NCI-H1417 (cell line): Measurements from ENCODE around the gene CSF1.
"Not testable (repeated sequence)": the region's sequence is repeated elsewhere in the genome, so short reads cannot be mapped to it uniquely, and the experiment has no call there.

ENCODE experiments used
- DNase-seq, 3 experiments: peaks; one replicate each; lab custom pipeline; 2025; lab: John Stamatoyannopoulos, UW

CSF1 gene

DNA sequence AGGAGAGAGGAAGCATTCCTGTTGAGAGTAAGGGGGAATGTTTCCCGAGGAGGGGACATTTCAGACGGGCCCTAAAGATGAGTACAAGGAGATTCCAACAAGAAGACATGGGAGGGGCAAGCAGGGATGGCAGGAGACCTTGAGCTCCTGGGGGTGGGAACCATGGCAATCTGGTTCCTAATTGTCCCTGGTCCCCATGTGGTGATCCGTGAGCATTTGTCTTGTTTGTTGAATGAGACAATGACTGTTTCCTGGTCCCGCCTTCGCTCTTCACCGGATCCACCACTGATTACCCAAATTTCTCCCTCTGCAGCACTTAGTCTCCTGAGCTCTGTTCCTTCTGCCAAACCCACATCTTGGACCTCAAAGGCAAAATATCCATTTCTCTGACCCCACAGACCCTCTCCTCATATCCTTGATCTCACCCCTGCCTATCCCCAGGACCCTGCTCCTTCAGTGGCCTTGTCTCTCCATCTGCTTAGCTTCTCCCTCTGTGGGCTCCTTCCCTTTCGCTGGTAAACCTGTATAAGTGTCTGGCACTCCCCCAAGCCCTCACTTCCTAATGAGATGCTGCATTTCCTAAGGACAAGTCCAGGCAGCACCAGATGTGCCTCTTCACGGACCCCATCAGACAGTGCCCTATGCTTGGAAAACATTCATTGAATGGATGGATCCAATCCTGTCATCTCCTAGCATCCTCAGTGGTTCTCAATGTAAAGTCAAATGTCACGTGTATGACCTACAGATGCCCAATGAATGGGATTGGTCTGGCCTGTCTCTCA is 8.3 kb upstream of the CSF1 start:
- DNase-seq = no peak

- no peak for DNase-seq
These were observed 7.2 kb upstream of the CSF1 start for GRCh38 chr1:109903376-109903930.

DNA sequence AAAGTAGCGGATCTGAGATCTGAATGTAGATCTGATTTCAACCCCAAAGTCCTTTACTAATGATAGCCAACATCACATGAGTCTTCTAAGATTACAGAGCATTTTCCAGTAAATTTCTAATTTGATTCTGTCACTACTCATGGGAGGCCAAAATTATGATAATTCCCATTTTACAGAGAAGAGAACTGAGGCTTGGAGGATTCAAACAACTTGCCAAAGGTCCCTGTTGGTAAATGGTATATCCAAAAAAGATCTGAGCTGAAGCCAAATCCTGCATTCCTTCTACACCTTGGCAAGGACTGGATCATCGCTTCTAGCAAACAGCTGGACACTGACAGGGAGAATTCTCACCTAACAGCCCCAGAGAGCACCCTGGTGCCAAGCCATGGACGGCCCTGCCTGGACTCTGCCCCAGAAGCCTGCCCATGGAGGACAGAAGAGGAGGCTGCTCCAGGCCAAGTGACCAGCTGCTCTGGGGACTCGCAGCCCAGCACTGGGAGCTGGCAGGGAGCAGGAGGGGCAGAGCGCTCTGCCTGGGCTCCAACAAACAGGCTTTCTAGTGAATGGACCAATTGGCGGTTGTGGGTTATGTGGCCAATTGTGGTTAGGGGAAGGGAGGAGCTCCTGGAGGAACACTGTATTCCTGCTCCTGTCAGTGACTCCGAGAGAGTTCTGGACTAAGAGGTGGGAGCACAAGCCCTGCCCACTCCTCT is 6.4 kb upstream of the CSF1 start:
- no peak for DNase-seq

- DNase-seq = no peak
These were observed 5.2 kb upstream of the CSF1 start for GRCh38 chr1:109905491-109905890.

DNA sequence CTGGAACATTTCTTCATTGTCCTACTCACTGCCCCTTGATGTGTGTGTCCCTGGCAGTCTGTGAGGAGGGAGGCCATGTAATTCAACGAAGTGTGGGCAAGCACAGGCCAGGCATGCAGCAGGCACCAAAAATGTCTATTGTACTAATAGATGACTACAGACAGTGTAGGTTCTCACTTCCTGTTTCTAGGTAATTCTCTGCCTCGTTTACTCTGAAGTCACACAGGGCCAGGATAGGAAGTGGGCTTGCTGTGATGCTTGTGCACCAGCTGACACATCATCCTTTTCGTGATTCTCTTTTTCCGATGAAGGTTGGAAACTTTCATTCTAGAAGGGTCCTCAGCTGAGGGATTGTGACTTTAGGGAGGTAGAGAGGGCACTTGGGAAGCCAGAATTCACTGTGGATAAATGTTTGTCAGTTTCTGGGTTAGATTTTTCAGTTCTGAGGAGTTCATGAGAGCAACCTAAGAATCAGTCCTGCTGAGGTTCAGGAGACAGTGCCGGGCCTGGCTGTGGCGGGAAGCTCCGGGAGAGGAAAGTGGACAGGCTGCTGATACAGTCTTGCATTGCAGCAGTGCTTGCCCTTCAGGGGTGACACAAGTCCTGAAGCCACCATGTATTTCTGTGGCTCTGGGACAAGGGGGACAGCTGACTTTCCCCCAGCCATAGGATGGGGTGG is 4.3 kb upstream of the CSF1 start:
- no peak for DNase-seq

GRCh38 chr1:109906839-109907180 is 3.8 kb upstream of the CSF1 start:
- no peak for DNase-seq

DNA sequence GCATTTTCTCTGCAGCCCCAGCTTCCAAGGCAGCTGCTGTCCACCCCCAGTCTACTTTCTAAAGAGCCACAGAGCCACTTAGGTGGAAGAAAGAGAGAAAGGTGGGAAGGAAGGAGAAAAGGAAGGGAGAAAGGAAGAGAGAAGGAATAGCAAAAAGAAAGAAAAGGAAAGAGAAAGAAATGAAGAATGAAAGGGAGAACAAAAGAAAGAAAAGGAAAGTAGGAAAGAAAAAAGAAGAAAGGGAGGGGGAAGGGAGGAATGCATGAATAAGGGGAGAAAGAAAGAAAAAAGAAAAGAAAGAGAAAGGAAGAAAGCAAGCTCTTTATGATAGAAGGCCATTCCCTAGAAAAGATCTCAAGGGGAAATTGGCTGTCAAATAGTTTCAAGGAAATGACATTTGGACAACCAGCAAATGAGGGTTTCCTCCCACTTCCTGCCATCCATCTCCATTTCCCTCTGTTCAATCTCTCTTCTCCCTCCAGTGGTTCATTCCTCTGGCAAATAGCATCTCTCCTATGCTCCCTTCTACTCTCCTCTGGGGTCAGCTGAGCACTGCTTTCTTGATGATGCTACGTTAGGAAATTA is 3.4 kb upstream of the CSF1 start:
- no peak for DNase-seq

DNA sequence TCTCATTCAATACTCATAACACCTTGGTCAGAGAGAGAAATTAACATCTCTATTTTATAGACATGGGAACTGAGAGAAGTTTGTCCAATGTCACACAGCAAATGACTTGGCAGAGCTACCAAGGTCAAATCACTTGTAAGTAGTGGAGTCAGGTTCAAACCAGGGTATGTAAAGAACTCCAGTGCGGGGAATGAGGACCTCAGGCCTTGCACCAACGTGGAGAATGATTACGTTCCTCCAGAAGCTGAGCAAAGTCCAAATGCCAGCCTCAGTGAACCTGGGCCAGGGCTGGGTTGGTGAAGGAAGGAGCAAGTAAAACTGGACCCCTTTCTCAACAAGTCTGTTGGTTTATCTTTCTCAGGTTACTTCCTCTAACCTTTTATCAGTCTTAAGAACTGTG is 1.8 kb upstream of the CSF1 start:
- DNase-seq = no peak

- DNase-seq = no peak
These were observed 1.1 kb upstream of the CSF1 start for GRCh38 chr1:109909561-109909960.

DNA sequence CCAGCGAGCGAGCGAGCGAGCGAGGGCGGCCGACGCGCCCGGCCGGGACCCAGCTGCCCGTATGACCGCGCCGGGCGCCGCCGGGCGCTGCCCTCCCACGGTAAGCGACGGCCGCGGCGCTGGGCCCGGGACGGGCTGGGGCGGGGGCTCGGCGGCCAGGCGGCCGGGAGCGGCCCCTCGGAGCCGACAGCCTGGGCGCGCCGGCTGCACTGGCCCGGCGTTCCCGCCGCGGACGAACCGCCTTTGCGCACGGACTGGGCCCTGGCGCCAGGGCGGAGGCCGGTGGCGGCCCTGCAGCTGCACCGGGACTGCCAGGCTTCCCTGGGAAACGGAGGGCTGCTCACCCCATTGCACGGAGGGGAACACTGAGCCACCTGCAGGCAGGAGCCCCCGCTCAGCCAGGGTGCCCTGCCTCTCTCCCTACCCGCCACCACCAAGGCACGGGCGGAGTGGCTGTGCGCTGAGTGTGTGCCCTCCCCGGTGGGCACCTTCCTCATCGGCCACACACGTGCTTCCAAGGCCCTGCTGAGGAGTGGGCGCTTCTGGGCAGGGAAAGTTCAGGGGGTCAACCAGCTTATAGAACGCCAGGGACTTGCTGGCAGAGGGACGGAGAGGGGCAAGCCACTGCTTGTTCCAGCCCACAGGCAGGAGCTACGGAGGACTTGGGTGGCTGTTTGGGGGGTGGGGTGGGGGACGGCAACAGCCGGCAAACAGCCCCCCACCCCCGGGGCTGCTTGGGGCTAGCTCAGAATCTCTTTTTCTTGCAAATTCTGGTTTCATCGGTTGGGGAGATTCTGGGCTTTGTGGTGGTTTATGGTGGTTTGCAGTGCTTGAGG is 532 bp downstream of the CSF1 start:
- peak in 2 of 3 experiments; percentile 55 to 59 for DNase-seq

DNA sequence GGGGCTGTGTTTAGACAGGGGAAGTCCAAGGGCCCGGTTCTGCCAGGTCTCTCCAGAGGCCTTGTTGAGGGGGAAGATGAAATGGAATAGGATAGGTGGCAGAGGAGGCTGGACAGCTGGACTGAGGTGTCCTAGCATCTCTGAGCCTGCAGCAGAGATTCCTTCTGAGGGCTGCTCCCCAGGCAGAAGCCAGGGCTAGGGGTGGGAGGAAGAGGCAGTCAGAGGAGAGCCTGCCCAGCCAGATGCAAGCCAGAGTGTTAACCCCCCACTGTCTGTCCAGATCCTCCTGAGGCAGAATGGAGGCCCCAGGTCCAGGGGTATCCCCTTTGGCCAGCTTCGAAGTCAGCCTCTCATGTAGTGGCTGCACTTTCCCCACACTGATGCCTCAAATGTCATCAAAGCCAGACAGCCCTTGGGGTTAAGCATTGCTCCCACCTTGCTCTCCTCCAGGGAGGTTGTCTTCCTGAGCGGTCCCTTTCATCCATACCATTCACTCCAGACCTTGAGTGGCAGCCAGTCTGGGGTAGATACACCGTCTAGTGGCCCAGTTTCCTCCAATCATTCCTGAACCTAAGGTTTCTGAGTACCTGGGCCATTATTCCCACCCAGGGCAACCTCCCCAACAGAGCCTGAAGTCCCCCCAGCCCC is 1.7 kb downstream of the CSF1 start:
- no peak for DNase-seq

DNA sequence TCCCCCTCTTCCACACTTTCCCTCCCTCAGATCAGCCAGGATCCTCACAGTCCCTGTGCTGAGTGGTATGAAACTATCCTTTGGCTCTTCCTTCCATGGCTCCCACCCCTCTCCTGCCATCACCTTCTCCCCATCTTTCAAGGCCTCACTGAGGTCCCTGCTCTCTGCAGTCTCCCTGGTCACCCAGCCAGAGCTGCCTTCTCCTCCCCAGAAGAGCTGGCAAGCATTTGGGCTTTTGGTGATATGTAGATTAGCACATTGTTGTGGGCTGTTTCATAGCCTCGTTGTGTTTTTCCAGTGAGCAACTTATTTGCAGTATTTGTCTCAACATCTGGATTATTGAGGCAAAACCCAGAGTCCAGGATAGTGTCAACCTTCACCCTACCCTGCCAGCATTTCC is 2.2 kb downstream of the CSF1 start:
- no peak for DNase-seq

- DNase-seq = no peak
These were observed 2.8 kb downstream of the CSF1 start for GRCh38 chr1:109913360-109913879.

- DNase-seq = no peak
These were observed 4.1 kb downstream of the CSF1 start for GRCh38 chr1:109914587-109915240.

- DNase-seq = no peak
These were observed 6.6 kb downstream of the CSF1 start for GRCh38 chr1:109917051-109917767.

DNA sequence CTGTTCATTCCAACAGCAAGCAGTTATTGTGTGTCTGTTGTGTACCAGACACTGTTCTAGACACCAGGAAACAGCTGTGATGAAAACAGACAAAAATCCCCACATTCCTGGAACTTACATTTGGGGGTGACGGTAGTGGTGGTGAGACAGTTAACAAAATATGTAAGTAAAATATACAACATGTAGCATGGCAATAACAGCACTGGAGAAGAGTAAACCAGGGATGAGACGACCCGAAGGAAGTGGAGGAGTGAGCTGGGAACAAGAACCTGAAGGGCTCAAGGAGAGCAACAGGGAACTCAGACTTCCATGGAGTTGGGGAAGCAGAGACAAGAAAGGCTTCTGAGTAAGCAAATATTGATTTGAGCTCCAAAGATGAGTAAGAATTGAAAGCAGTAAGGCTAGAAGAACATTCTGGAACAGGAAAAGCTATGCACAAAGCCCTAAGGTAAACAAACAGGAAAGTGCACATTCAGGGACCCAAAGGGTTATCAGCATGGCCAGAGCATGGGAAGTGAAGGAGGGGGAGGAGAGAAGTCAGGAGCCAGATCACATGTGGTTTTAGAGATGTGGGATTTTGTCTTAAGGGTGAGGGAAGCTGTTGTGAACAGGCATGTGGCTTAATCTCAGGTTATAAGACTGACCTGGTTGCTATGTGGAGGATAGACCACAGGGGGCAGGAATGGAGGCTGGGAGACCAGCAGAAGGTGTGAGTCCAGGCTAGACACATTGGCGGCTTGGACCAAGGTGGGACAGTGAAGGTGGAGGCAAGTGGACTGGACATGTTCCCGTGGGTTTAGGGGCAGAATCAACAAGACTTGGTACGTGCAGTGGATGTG is 7.3 kb downstream of the CSF1 start:
- DNase-seq = no peak

DNA sequence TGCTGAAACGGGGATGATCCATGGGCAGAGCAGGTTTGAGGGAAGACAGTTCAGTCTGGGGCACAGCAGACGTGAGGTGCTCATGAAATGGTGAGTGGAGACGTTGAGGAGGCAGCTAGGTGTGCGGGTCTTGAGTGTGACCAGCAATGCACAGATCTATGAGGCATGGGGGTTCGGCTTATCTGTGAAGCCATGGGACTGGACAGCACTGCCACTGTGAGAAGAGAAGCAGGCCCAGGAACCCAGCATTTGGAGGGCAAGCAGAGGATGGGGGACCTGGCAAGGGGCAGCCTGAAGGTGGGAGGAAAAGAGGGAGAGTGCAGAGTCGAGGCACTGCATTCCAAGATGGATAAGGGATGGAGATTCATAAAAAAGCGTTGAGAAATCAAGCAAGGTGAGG is 8.0 kb downstream of the CSF1 start:
- DNase-seq = no peak

GRCh38 chr1:109919303-109919702 is 8.7 kb downstream of the CSF1 start:
- DNase-seq = no peak

DNA sequence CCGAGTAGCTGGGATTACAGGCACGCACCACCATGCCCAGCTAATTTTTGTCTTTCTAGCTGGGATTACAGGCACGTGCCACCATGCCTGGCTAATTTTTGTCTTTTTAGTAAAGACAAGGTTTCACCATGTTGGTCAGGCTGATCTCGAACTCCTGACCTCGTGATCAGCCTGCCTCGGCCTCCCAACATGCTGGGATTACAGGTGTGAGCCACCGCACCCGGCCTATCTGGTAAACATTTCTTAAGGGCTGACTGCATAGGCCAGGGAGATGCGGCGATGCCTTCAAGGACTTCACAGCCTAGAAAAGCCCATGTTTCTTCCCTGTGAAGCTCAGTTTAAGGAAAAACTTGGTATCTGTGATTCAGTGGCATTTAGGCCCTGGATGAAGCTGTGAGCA is 9.7 kb downstream of the CSF1 start:
- not testable (repeated sequence) for DNase-seq
